ENCODE data around the gene SLCO4A1.
"Not testable (repeated sequence)": the region's sequence is repeated elsewhere in the genome, so short reads cannot be mapped to it uniquely, and the experiment has no call there.

SLCO4A1 gene

GRCh38 chr20:62679978-62680589 is 37.8 kb downstream of the SLCO4A1 start:
- in situ Hi-C loops (cut with MboI; ENCODE audit: low sequenced_read_pairs), result no loop called here

DNA sequence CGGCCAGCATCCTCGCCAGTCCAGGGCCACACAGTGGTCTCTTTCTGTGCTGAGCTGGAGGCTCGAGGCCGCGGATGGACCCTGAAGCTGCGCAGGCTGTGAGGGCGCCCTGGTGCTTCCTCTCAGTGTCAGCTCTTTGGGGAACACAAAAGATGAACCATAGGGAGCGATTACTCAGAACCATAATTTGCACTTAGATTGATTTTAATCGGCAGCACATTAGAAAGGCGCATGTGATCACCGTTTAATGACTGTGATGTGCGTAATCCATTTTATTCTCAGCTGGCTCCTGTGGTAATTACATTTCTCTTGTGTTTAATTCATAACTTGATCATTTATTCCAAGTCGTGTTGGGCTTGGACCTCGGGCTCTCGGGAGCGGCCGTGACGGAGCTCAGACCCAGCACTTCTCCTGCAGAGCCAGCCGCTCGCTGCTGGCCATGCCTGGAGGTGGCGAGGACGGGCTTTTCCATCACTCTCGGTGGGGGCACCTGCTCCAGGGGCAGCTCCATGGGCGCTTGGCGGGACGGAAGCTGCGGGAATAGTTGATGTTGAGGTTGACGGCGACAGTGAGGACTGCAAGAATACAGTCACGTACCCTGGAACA is 40.7 kb downstream of the SLCO4A1 start:
- in situ Hi-C loops (cut with MboI; ENCODE audit: low sequenced_read_pairs), result no loop called here

DNA sequence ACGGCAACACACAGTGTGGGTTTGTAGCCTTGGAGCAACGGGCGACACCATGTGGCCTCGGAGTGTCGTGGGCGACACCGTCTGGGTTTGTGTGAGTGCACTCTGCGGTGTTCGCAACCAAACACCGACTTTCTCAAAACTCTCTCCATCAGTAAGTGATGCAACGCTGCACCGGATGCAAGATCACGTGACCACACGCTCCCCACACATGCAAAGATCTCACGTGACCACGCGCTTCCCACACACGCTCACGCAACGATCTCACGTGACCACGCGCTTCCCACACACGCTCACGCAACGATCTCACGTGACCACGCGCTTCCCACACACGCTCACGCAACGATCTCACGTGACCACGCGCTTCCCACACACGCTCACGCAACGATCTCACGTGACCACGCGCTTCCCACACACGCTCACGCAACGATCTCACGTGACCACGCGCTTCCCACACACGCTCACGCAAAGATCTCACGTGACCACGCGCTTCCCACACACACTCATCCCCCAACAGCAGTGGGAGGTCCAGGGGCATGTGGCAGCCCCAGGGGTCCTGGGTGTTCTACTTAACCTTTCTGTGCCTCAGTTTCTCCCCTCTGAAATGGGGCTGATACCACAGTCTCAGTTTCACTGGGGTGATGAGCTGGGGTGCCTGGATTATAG is 41.5 kb downstream of the SLCO4A1 start:
- in situ Hi-C loops (cut with MboI; ENCODE audit: low sequenced_read_pairs), result not testable (repeated sequence)

DNA sequence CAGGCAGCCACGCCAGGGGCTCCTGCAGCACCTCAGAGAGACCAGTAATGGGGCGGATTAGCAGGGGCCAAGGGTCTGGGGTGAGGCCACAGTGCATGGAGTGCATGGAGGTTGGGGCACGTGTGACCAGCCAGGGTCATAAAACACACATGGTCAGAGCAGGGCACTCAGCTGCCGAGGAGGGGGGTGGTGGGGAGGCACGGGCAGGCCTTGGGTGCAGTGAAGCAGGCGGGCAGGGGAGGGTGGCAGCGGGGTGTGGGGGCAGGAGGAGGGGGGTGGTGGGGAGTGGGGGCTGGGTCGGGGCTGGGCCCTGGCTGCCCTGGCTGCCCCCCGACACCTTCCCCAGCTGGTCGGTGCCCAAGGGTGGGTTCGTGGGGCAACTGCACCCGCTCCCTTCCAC is 42.7 kb downstream of the SLCO4A1 start:
- in situ Hi-C loops (cut with MboI; ENCODE audit: low sequenced_read_pairs), result no loop called here

DNA sequence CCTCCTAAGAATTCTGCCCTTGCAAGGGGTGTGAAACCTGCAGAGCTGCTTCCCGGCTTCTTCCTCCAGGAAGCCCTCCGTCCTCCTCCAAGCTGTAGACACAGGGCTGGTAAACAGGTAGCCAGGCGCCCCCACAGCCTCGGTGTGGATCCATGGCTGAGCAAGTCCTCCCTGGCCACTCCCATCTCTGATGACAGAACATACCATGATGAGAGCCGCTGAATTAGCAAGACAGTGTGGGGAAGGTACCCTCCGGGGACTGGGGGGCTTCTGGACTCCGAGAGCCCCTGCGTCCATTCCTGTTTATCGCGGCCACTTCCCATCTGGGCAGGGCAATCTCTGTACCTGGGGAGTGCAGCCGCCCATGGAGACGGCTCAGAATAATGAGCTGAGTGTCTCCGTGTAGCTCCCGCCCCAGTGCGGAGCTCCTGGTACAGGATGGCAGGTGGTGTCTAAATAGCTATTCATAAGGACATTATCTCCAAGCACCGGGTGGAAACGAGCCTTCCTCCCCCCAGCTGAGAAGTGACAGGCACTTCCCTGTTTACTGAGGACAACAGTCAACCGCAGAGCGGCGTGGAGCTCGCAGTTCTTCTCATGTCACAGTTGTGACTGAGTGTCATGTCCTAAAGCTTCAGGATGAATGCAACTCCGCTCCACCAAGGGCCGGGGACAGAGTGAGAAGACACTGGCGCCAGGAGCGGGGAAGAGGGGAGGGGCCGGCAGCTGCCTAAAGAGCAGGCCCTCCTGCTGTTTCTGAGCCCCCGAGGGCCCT is 43.7 kb downstream of the SLCO4A1 start:
- in situ Hi-C loops (cut with MboI; ENCODE audit: low sequenced_read_pairs), result no loop called here

DNA sequence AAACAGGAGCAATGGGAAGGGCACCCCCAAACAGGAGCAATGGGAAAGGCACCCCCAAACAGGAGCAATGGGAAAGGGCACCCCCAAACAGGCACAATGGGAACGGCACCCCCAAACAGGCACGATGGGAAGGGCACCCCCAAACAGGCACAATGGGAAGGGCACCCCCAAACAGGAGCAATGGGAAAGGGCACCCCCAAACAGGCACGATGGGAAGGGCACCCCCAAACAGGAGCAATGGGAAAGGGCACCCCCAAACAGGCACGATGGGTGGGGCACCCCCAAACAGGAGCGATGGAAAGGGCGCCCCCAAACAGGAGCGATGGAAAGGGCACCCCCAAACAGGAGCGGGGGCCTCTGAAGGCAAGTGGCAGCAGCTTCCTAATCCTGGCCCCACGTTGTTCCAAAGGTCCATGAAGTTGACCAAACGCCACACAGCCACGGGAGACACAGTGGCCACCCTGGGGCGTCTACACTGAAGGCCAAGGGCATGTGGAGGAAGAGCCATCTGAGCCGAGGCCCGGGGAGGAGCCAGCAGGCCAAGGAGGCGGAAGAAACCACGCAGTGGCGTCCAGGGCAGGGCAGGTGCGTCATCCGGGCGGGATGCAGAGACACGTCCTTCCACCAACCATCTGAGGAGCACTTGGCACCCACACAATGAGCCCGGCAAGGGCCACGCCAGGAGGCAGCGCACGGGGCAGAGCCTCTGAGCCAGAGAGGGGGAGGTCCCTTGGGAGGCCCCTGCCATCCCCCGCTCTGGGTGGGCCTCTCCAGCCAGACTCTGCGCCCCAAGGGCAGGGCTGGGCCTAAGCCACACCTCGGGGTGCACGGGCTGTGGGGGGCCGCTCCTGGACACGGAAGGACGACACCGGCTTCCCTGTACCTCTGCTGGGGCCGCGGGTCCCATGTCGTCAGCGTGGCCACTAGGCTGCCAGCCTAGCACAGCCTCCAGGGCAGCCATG is 44.8 kb downstream of the SLCO4A1 start:
- in situ Hi-C loops (cut with MboI; ENCODE audit: low sequenced_read_pairs), result no loop called here

DNA sequence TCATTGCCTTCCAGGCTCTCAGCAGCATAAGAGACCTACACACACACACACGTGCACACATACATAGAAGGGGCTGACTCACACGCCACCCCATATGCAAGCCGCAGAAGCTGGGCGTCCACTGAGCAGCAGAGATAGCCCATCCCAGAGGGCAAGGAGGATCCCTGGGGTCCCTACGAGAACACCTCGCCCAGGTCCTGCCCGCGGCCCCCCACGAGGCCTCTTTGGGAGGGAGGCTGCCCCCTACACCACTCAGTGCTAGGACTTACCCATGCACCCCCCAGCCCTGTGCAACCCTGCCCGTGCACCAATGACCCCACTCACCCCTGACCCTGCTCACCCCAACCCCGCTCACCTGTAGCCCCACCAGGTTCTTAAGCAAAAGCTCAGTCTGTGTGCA is 45.8 kb downstream of the SLCO4A1 start:
- in situ Hi-C loops (cut with MboI; ENCODE audit: low sequenced_read_pairs), result no loop called here

- in situ Hi-C loops (cut with MboI; ENCODE audit: low sequenced_read_pairs), result no loop called here
These were observed 46.7 kb downstream of the SLCO4A1 start for GRCh38 chr20:62688855-62689460.

DNA sequence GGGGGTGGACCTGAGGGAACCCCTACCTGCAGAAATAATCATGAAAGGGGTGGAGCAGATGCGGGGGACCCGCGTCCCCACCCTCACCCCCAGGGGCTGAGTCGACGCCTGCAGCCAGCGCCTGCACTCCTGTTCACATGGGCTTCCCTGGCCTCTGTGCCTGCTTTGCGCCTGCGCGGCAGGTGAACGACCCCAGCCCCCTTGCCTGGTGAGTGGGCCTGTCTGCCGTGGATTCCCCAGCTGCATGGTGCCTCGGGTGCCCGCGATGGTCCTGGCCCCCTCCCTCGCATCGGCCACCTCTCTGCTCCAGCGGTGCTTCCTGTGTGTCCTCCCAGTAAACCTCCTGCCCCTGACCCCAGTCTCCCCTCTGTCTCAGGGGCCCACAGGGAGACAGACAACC is 47.6 kb downstream of the SLCO4A1 start:
- in situ Hi-C loops (cut with MboI; ENCODE audit: low sequenced_read_pairs), result no loop called here

DNA sequence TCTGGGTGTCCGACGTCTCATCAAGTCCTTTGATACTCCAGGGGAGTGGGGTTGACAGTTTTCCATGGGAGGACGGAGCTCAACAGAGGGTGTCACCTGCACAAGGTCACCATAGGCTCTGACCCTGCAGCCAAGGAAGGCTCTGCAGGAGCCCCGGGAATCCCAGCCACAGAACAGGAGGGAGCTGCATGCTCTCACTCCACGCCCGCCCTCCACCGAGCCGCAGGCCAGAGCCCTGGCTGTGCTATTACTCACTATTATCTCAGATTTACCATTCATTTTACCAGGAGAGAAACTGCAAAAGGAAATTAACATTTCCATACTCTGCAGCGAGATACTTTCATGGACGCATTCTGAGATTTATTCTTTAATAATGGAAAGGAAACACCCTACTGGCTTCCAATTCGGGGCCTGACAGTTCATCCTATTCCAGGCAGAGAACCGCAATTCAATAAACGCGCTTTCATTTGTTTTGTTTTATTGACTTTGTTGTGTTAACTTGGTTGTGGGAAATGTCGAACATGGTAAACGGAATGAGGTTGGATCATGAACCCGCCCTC is 48.0 kb downstream of the SLCO4A1 start:
- in situ Hi-C loops (cut with MboI; ENCODE audit: low sequenced_read_pairs), result no loop called here

- in situ Hi-C loops (cut with MboI; ENCODE audit: low sequenced_read_pairs), result no loop called here
These were observed 49.2 kb downstream of the SLCO4A1 start for GRCh38 chr20:62691487-62691886.

DNA sequence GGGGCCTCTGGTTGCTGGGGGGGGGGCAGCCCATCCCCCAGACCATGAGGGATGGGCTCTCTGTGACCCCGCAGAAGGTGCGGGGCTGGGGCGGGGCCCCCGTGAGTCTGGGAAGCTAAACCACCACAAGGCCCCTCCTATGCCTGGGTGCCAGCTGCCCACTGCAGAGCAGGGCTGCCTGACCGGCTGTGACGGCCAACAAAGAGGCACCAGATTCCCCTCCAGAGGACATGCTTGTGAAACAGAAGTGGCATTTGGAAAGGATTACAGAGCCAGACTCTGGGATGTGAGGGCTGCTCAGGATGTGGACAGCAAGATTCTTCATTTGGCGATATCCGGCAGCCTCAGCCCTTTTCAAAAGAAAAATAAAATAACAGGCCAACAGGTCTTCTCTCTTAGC is 49.9 kb downstream of the SLCO4A1 start:
- in situ Hi-C loops (cut with MboI; ENCODE audit: low sequenced_read_pairs), result no loop called here

DNA sequence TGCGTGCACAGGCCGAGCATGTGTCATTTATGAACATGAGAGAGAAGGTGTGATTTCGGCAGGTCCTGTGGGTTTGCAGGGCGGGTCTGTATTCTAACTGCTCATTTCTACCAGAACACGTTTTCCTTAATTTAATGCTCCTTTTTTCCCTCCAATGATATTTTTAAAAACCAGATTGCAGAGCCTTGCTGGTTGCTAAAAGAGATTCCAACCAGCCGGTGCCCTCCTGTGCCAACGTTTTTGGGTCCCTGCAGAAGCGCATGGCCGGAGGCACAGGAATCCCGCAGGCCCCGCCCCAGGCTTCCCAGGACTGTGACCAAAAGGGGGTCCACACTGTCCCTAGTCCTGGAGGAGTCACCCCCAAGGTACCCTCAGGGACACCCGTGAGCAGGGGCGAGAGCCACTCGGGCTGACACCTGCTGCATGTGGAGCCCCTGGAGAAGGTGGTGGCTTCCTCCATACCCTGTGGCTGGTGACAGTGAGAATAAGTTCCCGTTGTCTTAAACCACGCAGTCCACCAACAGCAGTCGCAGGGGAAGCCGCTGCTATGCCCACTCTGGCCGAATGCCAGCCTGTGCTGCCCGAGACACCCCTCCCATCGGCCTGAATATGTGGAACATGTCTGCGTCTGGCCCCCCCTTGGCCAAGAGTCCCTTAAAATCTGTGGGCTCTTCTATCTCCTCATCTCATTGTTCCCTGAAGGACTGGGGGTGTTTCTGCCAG is 50.7 kb downstream of the SLCO4A1 start:
- in situ Hi-C loops (cut with MboI; ENCODE audit: low sequenced_read_pairs), result no loop called here

DNA sequence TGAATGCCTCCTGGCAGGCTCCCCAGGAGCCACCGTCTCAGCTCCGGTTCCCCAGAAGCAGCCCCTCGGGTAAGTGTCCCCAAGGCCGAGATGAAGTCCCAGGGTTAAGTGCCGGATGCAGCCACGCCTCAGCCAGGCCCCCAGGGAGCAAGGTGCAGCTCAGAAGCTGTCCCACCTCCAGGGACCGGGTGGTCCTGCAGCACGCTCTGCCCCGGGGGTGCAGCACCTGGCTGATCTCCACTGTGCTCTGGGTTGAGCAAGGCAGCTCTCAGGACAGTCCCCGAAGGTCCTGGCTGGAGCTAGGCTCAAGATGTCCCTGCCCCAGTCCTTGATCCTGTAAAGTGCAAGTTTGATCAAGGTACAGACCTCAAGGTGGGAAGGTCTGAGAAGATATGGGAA is 51.2 kb downstream of the SLCO4A1 start:
- in situ Hi-C loops (cut with MboI; ENCODE audit: low sequenced_read_pairs), result no loop called here

DNA sequence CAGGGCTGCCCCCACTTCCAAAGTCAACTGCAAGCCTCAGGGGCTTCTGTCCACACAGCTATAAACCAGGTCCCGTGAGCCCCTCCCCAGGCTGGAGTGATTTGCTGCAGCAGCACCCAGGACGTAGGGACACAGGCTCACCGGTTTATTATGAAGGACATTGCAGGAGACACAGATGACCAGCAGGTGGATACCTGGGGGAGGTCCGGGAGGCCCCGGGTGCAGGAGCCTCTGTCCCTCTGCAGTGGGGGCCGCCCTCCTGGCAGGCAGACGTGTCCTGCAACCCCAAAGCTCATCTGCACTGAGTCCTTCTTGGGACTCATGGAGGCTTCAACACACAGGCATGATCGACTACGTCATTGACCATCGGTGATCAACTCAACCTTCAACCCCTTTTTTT is 51.8 kb downstream of the SLCO4A1 start:
- in situ Hi-C loops (cut with MboI; ENCODE audit: low sequenced_read_pairs), result no loop called here

- in situ Hi-C loops (cut with MboI; ENCODE audit: low sequenced_read_pairs), result no loop called here
These were observed 52.6 kb downstream of the SLCO4A1 start for GRCh38 chr20:62694868-62695267.

DNA sequence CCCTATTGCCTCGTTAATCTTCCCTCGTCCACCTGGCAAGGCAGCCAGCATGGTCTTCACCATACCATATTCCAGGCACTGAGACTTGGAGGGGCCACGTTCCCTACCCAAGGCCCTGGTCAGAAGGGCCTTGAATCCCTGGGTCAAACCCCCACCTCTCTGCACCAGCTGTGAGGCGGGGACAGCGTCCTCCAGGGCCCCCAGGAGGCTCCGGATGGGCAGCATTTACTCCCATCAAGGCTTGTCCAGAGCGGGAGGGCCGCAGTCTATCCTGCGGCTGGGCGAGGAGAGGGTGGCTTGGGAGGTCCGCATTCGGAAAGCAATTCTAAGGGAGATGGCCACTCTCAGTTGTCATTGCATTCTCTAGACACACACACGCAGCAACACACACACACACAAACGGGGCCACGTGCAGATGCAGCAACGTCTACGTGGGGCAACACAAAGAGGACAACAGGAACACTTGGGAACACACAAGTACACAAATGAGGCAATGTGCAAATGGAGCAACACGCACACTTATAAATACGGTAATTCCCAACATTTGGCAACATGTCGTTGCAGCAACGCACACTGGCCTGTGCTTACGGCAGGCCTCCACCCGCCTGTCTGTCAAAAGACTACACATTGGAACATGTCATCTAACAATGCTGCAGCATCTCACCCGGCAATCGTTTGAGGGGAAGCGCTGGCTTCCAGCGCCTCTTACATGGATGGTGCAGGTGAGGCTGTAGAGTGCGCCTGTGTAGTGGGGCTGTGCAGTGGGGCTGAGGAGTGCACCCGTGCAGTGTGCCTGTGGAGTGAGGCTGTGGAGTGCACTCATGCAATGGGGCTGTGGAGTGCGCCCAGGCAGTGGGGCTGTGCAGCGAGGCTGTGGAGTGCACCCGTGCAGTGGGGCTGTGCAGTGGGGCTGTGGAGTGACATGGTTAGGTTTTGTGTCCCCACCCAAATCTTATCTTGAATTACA is 53.4 kb downstream of the SLCO4A1 start:
- in situ Hi-C loops (cut with MboI; ENCODE audit: low sequenced_read_pairs), result no loop called here

- in situ Hi-C loops (cut with MboI; ENCODE audit: low sequenced_read_pairs), result no loop called here
These were observed 54.2 kb downstream of the SLCO4A1 start for GRCh38 chr20:62696434-62696957.

All from HL-60/S4 (cell line).